AG09309 (cell line): ENCODE results near the gene SEC14L1.
A peak's percentile ranks its signal among the peaks of the same experiment; 100 is the strongest.

Experiments used
- DNase-seq: peaks from one replicate; pipeline ENCODE4 v3.0.0-alpha.2; 2010; ENCODE audit warnings: low read depth
- H3K4me3 ChIP-seq: 2 replicates; pipeline ENCODE4 v1.5.1; 2011; ENCODE audit warnings: mild to moderate bottlenecking, low read depth, low read length, moderate library complexity; ENCODE audit not compliant: control insufficient read depth
- TF ChIP-seq, protein P1 (sequence below): IDR thresholded peaks from 2 replicates; pipeline ENCODE4 v1.5.1; 2011; ENCODE audit warnings: mild to moderate bottlenecking, low read depth, low read length, inconsistent platforms; ENCODE audit not compliant: insufficient read depth, control insufficient read depth; ENCODE audit errors: missing control alignments

Gene SEC14L1

GRCh38 chr17:77140878-77141767 is at the start of gene SEC14L1:
Gene SEC14L1, plus strand, starts transcription at chr17:77140969. Its CDS starts 2,628 bp downstream, at chr17:77143597.
- H3K4me3 ChIP-seq, result peak within 1 kb of the TSS; percentile 72
- TF ChIP-seq, protein P1, sequence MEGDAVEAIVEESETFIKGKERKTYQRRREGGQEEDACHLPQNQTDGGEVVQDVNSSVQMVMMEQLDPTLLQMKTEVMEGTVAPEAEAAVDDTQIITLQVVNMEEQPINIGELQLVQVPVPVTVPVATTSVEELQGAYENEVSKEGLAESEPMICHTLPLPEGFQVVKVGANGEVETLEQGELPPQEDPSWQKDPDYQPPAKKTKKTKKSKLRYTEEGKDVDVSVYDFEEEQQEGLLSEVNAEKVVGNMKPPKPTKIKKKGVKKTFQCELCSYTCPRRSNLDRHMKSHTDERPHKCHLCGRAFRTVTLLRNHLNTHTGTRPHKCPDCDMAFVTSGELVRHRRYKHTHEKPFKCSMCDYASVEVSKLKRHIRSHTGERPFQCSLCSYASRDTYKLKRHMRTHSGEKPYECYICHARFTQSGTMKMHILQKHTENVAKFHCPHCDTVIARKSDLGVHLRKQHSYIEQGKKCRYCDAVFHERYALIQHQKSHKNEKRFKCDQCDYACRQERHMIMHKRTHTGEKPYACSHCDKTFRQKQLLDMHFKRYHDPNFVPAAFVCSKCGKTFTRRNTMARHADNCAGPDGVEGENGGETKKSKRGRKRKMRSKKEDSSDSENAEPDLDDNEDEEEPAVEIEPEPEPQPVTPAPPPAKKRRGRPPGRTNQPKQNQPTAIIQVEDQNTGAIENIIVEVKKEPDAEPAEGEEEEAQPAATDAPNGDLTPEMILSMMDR, result no peak
- no peak for DNase-seq

DNA sequence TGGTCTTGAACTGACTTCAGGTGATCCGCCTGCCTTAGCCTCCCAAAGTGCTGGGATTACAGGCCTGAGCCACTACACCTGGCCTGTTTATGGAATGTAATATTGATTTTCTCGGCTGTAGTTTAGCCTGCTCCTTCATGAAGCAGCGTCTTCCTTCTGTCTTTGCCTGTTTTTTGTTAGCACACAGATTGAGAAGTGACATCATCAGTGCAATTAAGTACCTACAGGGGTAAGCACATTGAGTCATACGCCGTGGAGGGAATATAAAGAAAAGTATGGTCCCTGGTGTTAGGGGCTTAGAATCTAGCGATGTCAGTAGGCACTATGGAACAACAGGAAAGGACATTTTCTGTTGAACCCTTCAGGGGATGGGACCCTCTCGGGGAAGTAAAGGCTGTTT is 48.7 kb upstream of the SEC14L1 start:
- H3K4me3 ChIP-seq, result no peak overlapping the region
- TF ChIP-seq, protein P1, result no peak
- no peak for DNase-seq

DNA sequence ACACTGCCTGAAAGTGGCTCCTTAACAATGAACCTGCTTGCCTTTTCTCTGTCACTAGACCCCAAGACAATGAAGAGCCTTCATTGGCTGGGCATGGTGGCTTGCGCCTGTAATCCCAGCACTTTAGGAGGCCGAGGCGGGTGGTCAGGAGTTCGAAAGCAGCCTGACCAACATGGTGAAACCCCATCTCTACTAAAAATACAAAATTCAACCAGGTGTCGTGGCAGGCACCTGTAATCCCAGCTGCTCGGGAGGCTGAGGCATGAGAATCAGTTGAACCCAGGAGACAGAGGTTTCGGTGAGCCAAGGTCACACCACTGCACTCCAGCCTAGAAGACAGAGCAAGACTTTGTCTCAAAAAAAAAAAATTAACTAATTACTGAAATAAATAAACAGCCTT is 45.3 kb upstream of the SEC14L1 start:
- TF ChIP-seq, protein P1, result no peak
- no peak overlapping the region for H3K4me3 ChIP-seq
- no peak for DNase-seq

DNA sequence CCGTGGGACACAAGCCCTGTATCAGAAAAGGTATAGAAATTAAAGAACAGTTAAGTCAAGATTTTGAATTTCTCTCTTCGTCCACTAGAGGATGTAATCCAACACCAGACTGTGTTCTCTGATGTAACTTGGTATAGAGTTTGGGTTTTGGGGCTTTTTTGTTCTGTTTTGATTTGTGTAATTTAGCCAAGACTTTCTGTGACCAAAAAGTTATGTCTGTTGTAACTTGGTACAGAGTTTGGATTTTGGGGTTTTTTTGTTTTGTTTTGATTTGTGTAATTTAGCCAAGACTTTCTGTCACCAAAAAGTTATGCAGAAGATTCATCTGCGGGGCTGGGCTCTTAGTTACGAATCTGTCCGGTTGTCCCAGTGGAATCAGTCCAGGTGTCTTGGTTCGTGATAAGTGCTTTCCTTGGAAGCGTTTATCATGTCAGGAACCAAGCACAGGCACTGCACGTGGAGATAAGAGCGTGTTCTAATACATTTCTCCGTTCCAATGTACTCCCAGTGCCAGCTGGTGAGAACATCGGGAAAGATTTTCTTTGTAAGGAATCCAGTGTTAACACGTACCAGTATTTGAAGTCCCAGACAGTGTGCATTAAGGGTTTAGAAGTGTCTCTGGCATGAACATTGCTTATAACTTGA is 44.1 kb upstream of the SEC14L1 start:
- TF ChIP-seq, protein P1, result peak; percentile 74
- DNase-seq, result peak; percentile 18

DNA sequence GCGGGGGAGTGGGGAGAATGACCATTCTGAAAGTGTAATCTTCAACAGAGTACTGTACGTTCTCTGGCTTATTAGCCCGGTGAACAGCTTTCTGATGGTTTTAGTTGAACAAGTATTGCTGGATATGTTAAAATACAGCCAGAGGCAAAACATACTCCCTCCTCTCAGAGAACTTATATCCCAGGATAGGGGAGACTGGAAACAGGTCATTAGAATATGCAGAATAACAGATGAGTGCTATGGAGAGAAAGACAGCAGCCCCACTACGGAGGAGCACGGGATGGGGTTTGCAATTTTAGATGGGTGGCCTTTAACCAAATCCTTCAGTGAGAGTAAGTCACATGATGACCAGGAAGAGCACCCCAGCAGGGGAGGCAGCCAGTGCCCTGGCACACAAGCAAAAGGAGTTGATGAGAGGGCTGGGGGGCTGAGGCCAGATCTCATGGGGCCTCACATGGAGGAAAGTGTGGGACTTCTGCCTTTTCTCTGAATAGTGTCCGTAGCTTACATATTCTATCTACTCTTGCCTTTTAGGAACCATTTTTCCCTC is 43.1 kb upstream of the SEC14L1 start:
- TF ChIP-seq, protein P1, result no peak
- H3K4me3 ChIP-seq, result no peak overlapping the region
- DNase-seq, result no peak

More for the DNA sequence above, 44.1 kb upstream of the SEC14L1 start:
- no peak overlapping the region for H3K4me3 ChIP-seq

DNA sequence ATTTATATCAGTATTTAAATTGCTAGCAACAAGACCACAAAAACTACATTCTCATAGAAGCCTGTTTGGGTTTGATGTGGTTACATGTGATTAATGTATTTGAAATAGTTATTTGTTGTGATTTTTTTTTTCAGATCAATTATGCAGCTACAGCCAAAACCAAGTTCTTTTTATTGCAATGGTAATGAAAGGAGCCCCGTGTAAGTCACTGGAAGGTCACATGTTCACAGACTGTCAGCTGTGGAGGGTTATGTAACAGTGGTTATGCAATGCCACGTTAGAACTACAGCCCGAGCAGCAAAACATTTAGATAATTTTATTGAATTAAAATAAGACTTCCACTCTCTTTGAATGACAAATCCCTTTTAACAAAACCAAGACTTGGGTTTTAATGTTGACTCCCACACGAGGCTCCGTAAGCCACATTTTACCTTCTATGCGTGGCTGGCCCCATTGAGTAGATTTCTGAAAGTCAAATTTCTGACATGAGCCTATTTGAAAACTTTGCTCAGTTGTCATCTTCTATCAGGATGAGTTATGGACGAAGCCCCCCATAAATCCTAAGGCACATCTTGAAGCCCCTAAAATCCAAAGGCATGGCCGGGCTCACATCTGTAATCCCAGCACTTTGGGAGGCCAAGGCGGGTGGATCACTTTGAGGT is 41.8 kb upstream of the SEC14L1 start:
- no peak overlapping the region for H3K4me3 ChIP-seq
- peak; percentile 73 for DNase-seq
- TF ChIP-seq, protein P1, result no peak
